ENCODE measurements around the gene ROCK2. TPM values are rescaled to one million over a fixed set of nuclear protein-coding genes. Genes with fewer than 3 reads are reported as not detected.

ROCK2 gene
- total RNA-seq, 1 experiment from 2014 or later, result 64.4 TPM

- peaks cover 6% of the 10 kb centered on the region for H3K27me3 Mint-ChIP-seq (ENCODE audit: insufficient read depth, unreplicated experiment)
- H3K27ac Mint-ChIP-seq (ENCODE audit: unreplicated experiment), result no peak overlapping the region
- H3K9me3 Mint-ChIP-seq (ENCODE audit: unreplicated experiment), result no peaks in the 10 kb centered on the region
- no peaks in the 10 kb centered on the region for H3K4me1 Mint-ChIP-seq (ENCODE audit: low read depth, unreplicated experiment)
- Histone ChIP-seq H3K36me3 (ENCODE audit: control insufficient read depth, insufficient read depth, low read length) (no peaks in the 10 kb centered on the region), H3K4me1 (no peaks in the 10 kb centered on the region), H3K4me3 (ENCODE audit: low read depth, low read length) (no peak overlapping the region), H3K27me3 (replicated peaks; ENCODE audit: control insufficient read depth, insufficient read depth, low read length) (no peaks in the 10 kb centered on the region), H3K9me3 (no peaks in the 10 kb centered on the region)
- no peak for DNase-seq
- intact Hi-C loops (cut with micrococcal nuclease; ENCODE audit: unreplicated experiment), result no loop called here
- no peaks in the 10 kb centered on the region for H3K36me3 Mint-ChIP-seq (ENCODE audit: insufficient read depth, unreplicated experiment)
- TF ChIP-seq CTCF (IDR thresholded peaks at IDR 0.05; ENCODE audit: insufficient read depth in 1 of 2, low read depth in 1 of 2, low read length in 1 of 2, severe bottlenecking in 1 of 2, unreplicated experiment in 1 of 2), result no peak
- no TSS peak for BruUV-seq (replicated peaks)
- ChIA-PET CTCF (no interaction called here), POLR2A (no interaction called here)
- H3K4me3 Mint-ChIP-seq (ENCODE audit: unreplicated experiment), result no peak overlapping the region
Observed at GRCh38 chr2:11142330-11142729, 202.1 kb downstream of the ROCK2 start.

DNA sequence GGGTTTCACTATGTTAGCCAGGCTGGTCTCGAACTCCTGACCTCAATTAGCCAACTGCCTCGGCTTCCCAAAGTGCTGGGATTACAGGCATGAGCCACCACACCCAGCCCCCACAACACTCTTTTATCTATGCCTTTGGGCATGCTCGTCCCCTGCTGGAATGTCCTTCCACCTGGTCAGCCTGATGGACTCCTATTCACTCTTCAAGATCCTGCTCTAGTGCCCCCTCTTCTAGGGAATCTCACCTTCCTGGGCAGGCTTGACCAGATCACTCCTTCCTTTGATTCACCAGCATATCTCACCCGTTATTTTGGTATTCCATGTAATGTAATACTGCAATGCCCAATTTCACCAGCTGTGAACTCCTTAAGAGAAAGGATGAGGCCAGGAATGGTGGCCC, 203.1 kb downstream of the ROCK2 start:
- intact Hi-C loops (cut with micrococcal nuclease; ENCODE audit: unreplicated experiment), result no loop called here
- no TSS peak for BruUV-seq (replicated peaks)
- H3K4me3 Mint-ChIP-seq (ENCODE audit: unreplicated experiment), result no peak overlapping the region

GRCh38 chr2:11140492-11140891, 203.9 kb downstream of the ROCK2 start:
- Histone ChIP-seq H3K4me1 (no peaks in the 10 kb centered on the region), H3K4me3 (ENCODE audit: low read depth, low read length) (no peak overlapping the region), H3K27me3 (replicated peaks; ENCODE audit: control insufficient read depth, insufficient read depth, low read length) (no peaks in the 10 kb centered on the region), H3K36me3 (ENCODE audit: control insufficient read depth, insufficient read depth, low read length) (no peaks in the 10 kb centered on the region), H3K9me3 (no peaks in the 10 kb centered on the region)
- CTCF ChIA-PET, result no interaction called here
- TF ChIP-seq CTCF (IDR thresholded peaks at IDR 0.05; ENCODE audit: insufficient read depth in 1 of 2, low read depth in 1 of 2, low read length in 1 of 2, severe bottlenecking in 1 of 2, unreplicated experiment in 1 of 2), result no peak
- peaks cover 10% of the 10 kb centered on the region for H3K27me3 Mint-ChIP-seq (ENCODE audit: insufficient read depth, unreplicated experiment)
- H3K27ac Mint-ChIP-seq (ENCODE audit: unreplicated experiment), result no peak overlapping the region
- intact Hi-C loops (cut with micrococcal nuclease; ENCODE audit: unreplicated experiment), result no loop called here
- no peaks in the 10 kb centered on the region for H3K9me3 Mint-ChIP-seq (ENCODE audit: unreplicated experiment)
- POLR2A ChIA-PET, result no interaction called here
- H3K36me3 Mint-ChIP-seq (ENCODE audit: insufficient read depth, unreplicated experiment), result no peaks in the 10 kb centered on the region
- BruUV-seq (replicated peaks), result no TSS peak
- H3K4me1 Mint-ChIP-seq (ENCODE audit: low read depth, unreplicated experiment), result no peaks in the 10 kb centered on the region
- no peak for DNase-seq
- H3K4me3 Mint-ChIP-seq (ENCODE audit: unreplicated experiment), result no peak overlapping the region

More for the DNA sequence above, 203.1 kb downstream of the ROCK2 start:
- H3K36me3 Mint-ChIP-seq (ENCODE audit: insufficient read depth, unreplicated experiment), result no peaks in the 10 kb centered on the region
- DNase-seq, result no peak
- no peaks in the 10 kb centered on the region for H3K4me1 Mint-ChIP-seq (ENCODE audit: low read depth, unreplicated experiment)
- H3K27me3 ChIP-seq (replicated peaks; ENCODE audit: control insufficient read depth, insufficient read depth, low read length), result no peaks in the 10 kb centered on the region
- no peaks in the 10 kb centered on the region for H3K4me1 ChIP-seq
- no peak overlapping the region for H3K27ac Mint-ChIP-seq (ENCODE audit: unreplicated experiment)
- no peak for TF ChIP-seq CTCF (IDR thresholded peaks at IDR 0.05; ENCODE audit: insufficient read depth in 1 of 2, low read depth in 1 of 2, low read length in 1 of 2, severe bottlenecking in 1 of 2, unreplicated experiment in 1 of 2)
- no peaks in the 10 kb centered on the region for H3K36me3 ChIP-seq (ENCODE audit: control insufficient read depth, insufficient read depth, low read length)
- CTCF ChIA-PET, result no interaction called here
- peaks cover 7% of the 10 kb centered on the region for H3K27me3 Mint-ChIP-seq (ENCODE audit: insufficient read depth, unreplicated experiment)
- no peaks in the 10 kb centered on the region for H3K9me3 ChIP-seq
- POLR2A ChIA-PET, result no interaction called here
- H3K4me3 ChIP-seq (ENCODE audit: low read depth, low read length), result no peak overlapping the region
- H3K9me3 Mint-ChIP-seq (ENCODE audit: unreplicated experiment), result no peaks in the 10 kb centered on the region
